MM.1S (cell line): Measurements from ENCODE around the gene UBE2E1.
"Not testable (repeated sequence)": the region's sequence is repeated elsewhere in the genome, so short reads cannot be mapped to it uniquely, and the experiment has no call there.

Source experiments
- DNase-seq: peaks from one replicate; pipeline ENCODE4 v3.0.0-alpha.2; 2015
- H2AFZ ChIP-seq: fragments of 300-600 bp; sonication (generic); 2 replicates; pipeline ENCODE4 v1.6.0; 2016; ENCODE audit warnings: antibody characterized with exemption, low read length
- H3F3A ChIP-seq: fragments of 300-600 bp; sonication (generic); 2 replicates; pipeline ENCODE4 v1.6.1; 2016; ENCODE audit warnings: mild to moderate bottlenecking, antibody characterized with exemption, low read length, moderate library complexity, mixed read lengths; ENCODE audit not compliant: insufficient read depth
- H3K27ac ChIP-seq: fragments of 300-600 bp; sonication (generic); 2 replicates; pipeline ENCODE4 v1.5.1; 2016; ENCODE audit warnings: mild to moderate bottlenecking, low read length
- H3K27me3 ChIP-seq: fragments of 300-600 bp; sonication (generic); replicated peaks from 2 replicates; pipeline ENCODE4 v1.6.0; 2016; ENCODE audit warnings: low read length; ENCODE audit not compliant: insufficient read depth
- H3K36me3 ChIP-seq: fragments of 300-600 bp; sonication (generic); replicated peaks from 2 replicates; pipeline ENCODE4 v1.6.1; 2016; ENCODE audit warnings: mild to moderate bottlenecking, low read length, mixed read lengths; ENCODE audit not compliant: insufficient read depth
- H3K4me1 ChIP-seq: fragments of 300-600 bp; sonication (generic); 2 replicates; pipeline ENCODE4 v1.6.1; 2016; ENCODE audit warnings: low read length, mixed read lengths
- H3K4me2 ChIP-seq: fragments of 300-600 bp; sonication (generic); 2 replicates; pipeline ENCODE4 v1.6.0; 2016; ENCODE audit warnings: low read depth, low read length
- H3K4me3 ChIP-seq: fragments of 300-600 bp; sonication (generic); 2 replicates; pipeline ENCODE4 v1.5.1; 2016; ENCODE audit warnings: low read length, mixed read lengths
- H3K79me2 ChIP-seq: fragments of 300-600 bp; sonication (generic); 2 replicates; pipeline ENCODE4 v1.6.1; 2016; ENCODE audit warnings: mixed run types, low read length, mixed read lengths
- H3K9ac ChIP-seq: fragments of 300-600 bp; sonication (generic); 2 replicates; pipeline ENCODE4 v1.6.1; 2016; ENCODE audit warnings: low read length, mixed read lengths
- H3K9me2 ChIP-seq: fragments of 300-600 bp; sonication (generic); replicated peaks from 2 replicates; pipeline ENCODE4 v1.6.1; 2016; ENCODE audit warnings: mild to moderate bottlenecking, low read length, mixed read lengths; ENCODE audit not compliant: insufficient read depth
- H3K9me3 ChIP-seq: fragments of 300-600 bp; sonication (generic); replicated peaks from 2 replicates; pipeline ENCODE4 v1.6.1; 2016; ENCODE audit warnings: mild to moderate bottlenecking, low read length, mixed read lengths; ENCODE audit not compliant: insufficient read depth
- H4K20me1 ChIP-seq: fragments of 300-600 bp; sonication (generic); 2 replicates; pipeline ENCODE4 v1.6.1; 2016; ENCODE audit warnings: mild to moderate bottlenecking, low read length, moderate library complexity, mixed read lengths; ENCODE audit not compliant: insufficient read depth
- EZH2 ChIP-seq: fragments of 300-600 bp; sonication (generic); optimal IDR thresholded peaks from 2 replicates; pipeline ENCODE3; 2017; ENCODE audit warnings: low read depth, mild to moderate bottlenecking, antibody characterized with exemption, low read length, mixed read lengths
- EZH2phosphoT487 ChIP-seq: fragments of 300-600 bp; sonication (generic); IDR thresholded peaks from 2 replicates; pipeline ENCODE4 v1.6.1; 2018; ENCODE audit warnings: antibody characterized with exemption, low read length
- TF ChIP-seq, protein P1 (sequence below): fragments of 300-600 bp; sonication (generic); IDR thresholded peaks from 2 replicates; pipeline ENCODE4 v1.5.1; 2016; ENCODE audit warnings: antibody characterized with exemption, low read length, mixed read lengths

Gene UBE2E1

GRCh38 chr3:23916886-23917678 is 111.3 kb downstream of the UBE2E1 start, which contains the start of the genes NKIRAS1 and RPL15:
TSS of gene NKIRAS1 (minus strand) at chr3:23916990. CDS start at chr3:23910904, 6,086 bp downstream.
TSS of gene RPL15 (plus strand) at chr3:23917132. CDS start at chr3:23917860, 728 bp downstream.
- DNase-seq, result peak; percentile 98
- TF ChIP-seq, protein P1, sequence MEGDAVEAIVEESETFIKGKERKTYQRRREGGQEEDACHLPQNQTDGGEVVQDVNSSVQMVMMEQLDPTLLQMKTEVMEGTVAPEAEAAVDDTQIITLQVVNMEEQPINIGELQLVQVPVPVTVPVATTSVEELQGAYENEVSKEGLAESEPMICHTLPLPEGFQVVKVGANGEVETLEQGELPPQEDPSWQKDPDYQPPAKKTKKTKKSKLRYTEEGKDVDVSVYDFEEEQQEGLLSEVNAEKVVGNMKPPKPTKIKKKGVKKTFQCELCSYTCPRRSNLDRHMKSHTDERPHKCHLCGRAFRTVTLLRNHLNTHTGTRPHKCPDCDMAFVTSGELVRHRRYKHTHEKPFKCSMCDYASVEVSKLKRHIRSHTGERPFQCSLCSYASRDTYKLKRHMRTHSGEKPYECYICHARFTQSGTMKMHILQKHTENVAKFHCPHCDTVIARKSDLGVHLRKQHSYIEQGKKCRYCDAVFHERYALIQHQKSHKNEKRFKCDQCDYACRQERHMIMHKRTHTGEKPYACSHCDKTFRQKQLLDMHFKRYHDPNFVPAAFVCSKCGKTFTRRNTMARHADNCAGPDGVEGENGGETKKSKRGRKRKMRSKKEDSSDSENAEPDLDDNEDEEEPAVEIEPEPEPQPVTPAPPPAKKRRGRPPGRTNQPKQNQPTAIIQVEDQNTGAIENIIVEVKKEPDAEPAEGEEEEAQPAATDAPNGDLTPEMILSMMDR, result peak; percentile 10; the same call in 1 of the 2 replicates
- no peak for TF ChIP-seq EZH2phosphoT487
- Histone ChIP-seq H4K20me1 (peaks cover 19% of the 10 kb centered on the region), H2AFZ (peak within 1 kb of the TSS; percentile 89), H3K9ac (peak within 1 kb of the TSS; percentile 97), H3K4me3 (peak within 1 kb of the TSS; percentile 100), H3K27ac (peak within 1 kb of the TSS; percentile 64), H3K9me2 (no peaks in the 10 kb centered on the region), H3K4me2 (peak within 1 kb of the TSS; percentile 98), H3K4me1 (peaks cover 36% of the 10 kb centered on the region), H3K79me2 (peaks cover 27% of the 10 kb centered on the region), H3K36me3 (peaks cover 14% of the 10 kb centered on the region; the same call in 1 of the 2 replicates), H3K27me3 (peaks cover 8% of the 10 kb centered on the region), H3F3A (peaks cover 49% of the 10 kb centered on the region), H3K9me3 (no peaks in the 10 kb centered on the region)

GRCh38 chr3:23917679-23918303 is 112.0 kb downstream of the UBE2E1 start:
- Histone ChIP-seq H3F3A (peaks cover 49% of the 10 kb centered on the region), H2AFZ (peak overlapping the region; percentile 67; the same call in 1 of the 2 replicates), H3K9ac (peak overlapping the region; percentile 97), H3K4me3 (peak overlapping the region; percentile 100), H4K20me1 (peaks cover 19% of the 10 kb centered on the region), H3K79me2 (peaks cover 27% of the 10 kb centered on the region), H3K4me1 (peaks cover 36% of the 10 kb centered on the region), H3K27ac (peak overlapping the region; percentile 64), H3K36me3 (peaks cover 14% of the 10 kb centered on the region; the same call in 1 of the 2 replicates), H3K4me2 (peak overlapping the region; percentile 98)
- not testable (repeated sequence) for H3K9me2 ChIP-seq, DNase-seq, H3K27me3 ChIP-seq, H3K9me3 ChIP-seq

DNA sequence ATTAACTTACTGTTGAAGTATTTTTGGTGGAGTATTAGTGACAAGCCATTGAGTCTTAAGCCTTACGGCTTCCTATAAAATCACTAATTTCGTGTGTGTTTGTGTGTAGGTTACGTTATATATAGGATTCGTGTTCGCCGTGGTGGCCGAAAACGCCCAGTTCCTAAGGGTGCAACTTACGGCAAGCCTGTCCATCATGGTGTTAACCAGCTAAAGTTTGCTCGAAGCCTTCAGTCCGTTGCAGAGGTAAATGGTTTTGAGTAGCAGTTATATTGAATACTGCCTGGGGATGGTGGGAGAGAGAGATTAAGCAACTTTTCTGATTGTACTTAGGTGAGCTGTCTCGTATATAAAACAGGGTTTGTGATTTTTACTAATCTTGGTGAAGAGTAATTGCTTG is 112.6 kb downstream of the UBE2E1 start:
- peaks cover 19% of the 10 kb centered on the region for H4K20me1 ChIP-seq
- H3K9me3 ChIP-seq, H3K27me3 ChIP-seq, H3K9me2 ChIP-seq, DNase-seq, H2AFZ ChIP-seq: not testable (repeated sequence)
- peak overlapping the region; percentile 100 for H3K4me3 ChIP-seq
- H3K36me3 ChIP-seq, result peaks cover 14% of the 10 kb centered on the region; the same call in 1 of the 2 replicates
- peaks cover 47% of the 10 kb centered on the region for H3F3A ChIP-seq
- H3K4me1 ChIP-seq, result peaks cover 36% of the 10 kb centered on the region
- peak overlapping the region; percentile 64; the same call in 1 of the 2 replicates for H3K27ac ChIP-seq
- peak overlapping the region; percentile 97 for H3K9ac ChIP-seq
- peaks cover 27% of the 10 kb centered on the region for H3K79me2 ChIP-seq
- H3K4me2 ChIP-seq, result peak overlapping the region; percentile 98

GRCh38 chr3:23919628-23920027 is 113.9 kb downstream of the UBE2E1 start:
- no peaks in the 10 kb centered on the region for H3K9me3 ChIP-seq
- no peak overlapping the region for H3K4me3 ChIP-seq
- peaks cover 19% of the 10 kb centered on the region for H4K20me1 ChIP-seq
- no peak overlapping the region for H3K27ac ChIP-seq
- peaks cover 36% of the 10 kb centered on the region for H3F3A ChIP-seq
- TF ChIP-seq EZH2 (no peak), EZH2phosphoT487 (no peak)
- TF ChIP-seq, protein P1, result no peak
- no peak overlapping the region for H2AFZ ChIP-seq
- H3K36me3 ChIP-seq, result peaks cover 14% of the 10 kb centered on the region; the same call in 1 of the 2 replicates
- peaks cover 8% of the 10 kb centered on the region for H3K27me3 ChIP-seq
- no peak overlapping the region for H3K9ac ChIP-seq
- H3K4me1 ChIP-seq, result peaks cover 23% of the 10 kb centered on the region
- H3K4me2 ChIP-seq, result no peak overlapping the region
- no peaks in the 10 kb centered on the region for H3K9me2 ChIP-seq
- DNase-seq, result no peak
- peaks cover 27% of the 10 kb centered on the region for H3K79me2 ChIP-seq
